Duodenal mucosa (tissue), 2 donors: ENCODE measurements around the gene KLHDC7B.

ENCODE experiments used
- H3K27ac ChIP-seq: one replicate; pipeline ENCODE4 v1.7.0; 2013; ENCODE audit warnings: low read depth, low read length
- H3K27me3 ChIP-seq, 2 donors: one replicate each; pipeline ENCODE4 v1.7.0; 2013; ENCODE audit warnings: low read length in 2 of 2, control low read depth in 1 of 2; ENCODE audit not compliant: insufficient read depth in 2 of 2, control insufficient read depth in 1 of 2
- H3K36me3 ChIP-seq, 2 donors: one replicate each; pipeline ENCODE4 v1.7.0; 2013; ENCODE audit warnings: low read length in 2 of 2, control low read depth in 1 of 2; ENCODE audit not compliant: insufficient read depth in 2 of 2, control insufficient read depth in 1 of 2
- H3K4me1 ChIP-seq, 2 donors: one replicate each; pipeline ENCODE4 v1.7.0; 2013; ENCODE audit warnings: low read length in 2 of 2, control low read depth in 1 of 2; ENCODE audit not compliant: insufficient read depth in 2 of 2, control insufficient read depth in 1 of 2
- H3K4me3 ChIP-seq, 2 donors: one replicate each; pipeline ENCODE4 v1.7.0; 2013; ENCODE audit warnings: low read length in 2 of 2, low read depth in 1 of 2
- H3K9ac ChIP-seq, 2 donors: one replicate each; pipeline ENCODE4 v1.7.0; 2013; ENCODE audit warnings: low read length in 2 of 2, low read depth in 1 of 2
- H3K9me3 ChIP-seq, 2 donors: one replicate each; pipeline ENCODE4 v1.7.0; 2013; ENCODE audit warnings: low read length in 2 of 2, control low read depth in 1 of 2; ENCODE audit not compliant: control insufficient read depth in 1 of 2

KLHDC7B gene

DNA sequence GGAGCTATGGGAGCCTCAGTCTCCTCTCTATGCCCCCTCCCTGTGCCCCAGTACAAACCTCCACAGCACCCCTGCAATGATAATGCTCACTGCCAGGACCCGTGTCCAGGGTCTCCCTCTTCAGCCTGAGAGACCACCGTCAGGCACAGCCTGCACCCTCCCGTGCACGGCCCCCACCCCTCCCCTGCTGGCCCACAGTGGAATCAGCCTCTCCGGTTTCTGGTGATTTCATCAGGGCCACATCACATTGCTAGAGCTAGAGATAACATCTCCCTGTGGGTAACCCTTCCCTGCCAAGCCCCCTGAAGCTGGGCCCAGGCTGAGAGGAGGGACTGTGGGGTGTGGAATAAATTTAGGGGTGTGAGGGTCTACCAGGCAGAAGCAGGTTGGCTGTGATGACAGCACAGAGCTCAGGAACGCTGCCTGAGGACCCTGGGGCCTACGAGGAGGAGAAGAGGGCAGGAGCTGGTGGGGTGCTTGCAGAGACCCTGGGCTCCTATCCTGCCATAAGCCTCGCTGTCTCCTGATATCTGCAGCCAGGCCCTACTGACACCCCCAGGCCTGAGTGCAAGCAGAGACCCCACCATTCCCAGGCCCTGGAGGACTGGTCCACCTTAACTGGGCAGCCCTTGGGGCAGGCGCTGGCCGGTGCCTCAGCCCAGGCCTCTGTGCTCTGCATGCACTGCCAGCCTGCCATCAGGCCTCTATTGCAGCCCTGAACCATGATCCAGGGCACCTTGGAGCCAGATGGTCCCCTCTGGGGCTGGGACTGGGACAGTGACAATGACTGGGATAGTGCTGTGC is at the start of gene KLHDC7B:
Gene KLHDC7B (plus strand): TSS at position 378 of the 804 bp plus-strand sequence. CDS start 345 bp downstream, at position 723.
- Histone ChIP-seq H3K9ac (peak within 1 kb of the TSS; percentile 12 to 44), H3K27me3 (peaks cover 0 to 6% of the 10 kb centered on the region in 2 donors), H3K9me3 (no peaks in the 10 kb centered on the region), H3K27ac (peak within 1 kb of the TSS; percentile 39), H3K4me3 (peak within 1 kb of the TSS in 1 of 2 donors; percentile 12), H3K36me3 (no peaks in the 10 kb centered on the region), H3K4me1 (peaks cover 23 to 24% of the 10 kb centered on the region in 2 donors)

DNA sequence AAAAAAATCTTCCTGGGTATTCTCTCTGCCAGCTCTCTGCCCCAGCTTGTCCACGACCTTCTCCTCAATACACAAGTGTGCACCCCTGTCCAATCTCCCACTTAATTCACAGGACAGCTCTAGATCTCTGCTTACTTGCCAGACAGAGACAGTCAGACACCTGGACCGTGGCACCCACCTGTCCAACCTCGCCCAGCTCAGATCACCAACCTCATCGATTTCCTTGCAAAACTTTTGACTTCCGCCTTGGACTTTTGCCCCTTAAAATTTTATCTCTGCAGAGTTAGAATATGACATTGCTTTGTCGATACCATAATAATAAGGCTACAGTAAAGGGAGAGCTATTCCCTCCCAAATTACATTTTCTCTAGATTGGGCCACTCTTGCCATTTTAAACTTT is 48.6 kb upstream of the KLHDC7B start:
- Histone ChIP-seq H3K9me3 (no peaks in the 10 kb centered on the region), H3K27ac (no peak overlapping the region)

DNA sequence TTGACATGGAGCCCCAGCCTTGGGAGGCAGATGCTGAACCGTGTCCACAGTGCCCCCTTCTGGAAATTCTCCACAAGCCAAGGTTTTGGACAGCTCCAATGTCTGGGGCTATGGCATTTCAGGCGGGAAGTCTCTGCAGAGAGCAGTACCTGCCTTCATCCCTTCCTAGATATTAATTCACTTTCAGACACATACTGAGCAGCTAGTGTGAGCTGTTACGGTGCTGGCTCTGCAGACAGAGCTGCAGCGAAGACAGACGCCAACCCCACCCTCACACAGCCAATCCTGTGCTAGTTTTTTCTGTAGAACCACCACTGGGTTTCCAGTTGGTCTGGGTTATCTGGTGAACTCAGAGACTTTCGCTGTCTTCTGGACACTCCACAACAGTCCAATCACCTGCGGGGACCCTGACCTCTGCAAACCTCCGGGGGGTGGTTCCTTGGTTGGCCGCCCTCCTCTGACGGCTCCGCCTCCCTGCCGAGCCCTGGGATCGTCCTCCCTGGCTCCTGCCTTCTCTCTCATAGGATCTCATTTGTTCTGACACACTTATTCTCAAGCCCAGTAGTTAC is 47.3 kb upstream of the KLHDC7B start:
- H3K27me3 ChIP-seq, result no peaks in the 10 kb centered on the region
- H3K4me3 ChIP-seq, result no peak overlapping the region
- H3K36me3 ChIP-seq, result peaks cover 6 to 8% of the 10 kb centered on the region in 2 donors
- H3K9ac ChIP-seq, result no peak overlapping the region
- peaks cover 11 to 15% of the 10 kb centered on the region in 2 donors for H3K4me1 ChIP-seq
- H3K27ac ChIP-seq, result no peak overlapping the region
- no peaks in the 10 kb centered on the region for H3K9me3 ChIP-seq

More for the DNA sequence above, 48.6 kb upstream of the KLHDC7B start:
- Histone ChIP-seq H3K9ac (no peak overlapping the region), H3K4me3 (no peak overlapping the region), H3K36me3 (no peaks in the 10 kb centered on the region), H3K4me1 (peaks cover 11 to 15% of the 10 kb centered on the region in 2 donors), H3K27me3 (no peaks in the 10 kb centered on the region)

DNA sequence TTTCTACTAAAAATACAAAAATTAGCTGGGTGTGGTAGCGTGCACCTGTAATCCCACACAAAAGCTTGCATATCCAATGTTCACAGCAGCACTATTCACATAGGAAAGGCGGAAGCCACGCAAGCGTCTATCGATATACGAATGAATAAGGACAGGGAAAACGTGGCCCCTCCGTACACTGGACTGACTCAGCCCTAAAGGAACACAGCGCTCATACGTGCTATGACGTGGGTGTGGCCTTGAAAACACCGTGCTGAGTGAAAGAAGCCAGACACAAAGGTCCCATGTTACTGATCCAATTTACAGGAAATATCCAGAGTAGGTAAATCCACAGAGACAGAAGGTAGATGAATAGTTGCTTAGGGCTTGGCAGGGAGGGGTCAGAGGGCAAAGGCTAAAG is 45.2 kb upstream of the KLHDC7B start:
- no peak overlapping the region for H3K27ac ChIP-seq
- H3K4me1 ChIP-seq, result peaks cover 11 to 15% of the 10 kb centered on the region in 2 donors
- no peak overlapping the region for H3K9ac ChIP-seq
- no peak overlapping the region for H3K4me3 ChIP-seq
- no peaks in the 10 kb centered on the region for H3K27me3 ChIP-seq
- H3K9me3 ChIP-seq, result no peaks in the 10 kb centered on the region
- H3K36me3 ChIP-seq, result peaks cover 6 to 15% of the 10 kb centered on the region in 2 donors

DNA sequence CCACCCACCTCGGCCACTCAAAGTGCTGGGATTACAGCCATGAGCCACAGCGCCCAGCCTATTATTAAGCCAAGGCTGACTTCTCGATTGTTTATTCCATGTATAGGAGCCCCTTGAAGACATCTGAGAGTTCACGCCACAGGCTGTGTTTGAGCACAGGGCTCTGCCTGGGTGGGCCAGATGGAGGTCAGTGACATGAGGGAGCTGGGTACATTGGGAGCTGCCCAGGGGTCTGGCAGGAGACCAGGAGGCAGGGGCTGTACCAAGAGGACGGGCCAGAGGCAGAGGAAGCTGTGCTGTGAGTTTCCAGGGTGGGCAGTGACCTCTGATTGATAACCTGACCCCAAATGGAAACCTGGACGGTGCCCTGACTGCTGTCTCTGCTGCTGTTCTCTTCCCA is 43.6 kb upstream of the KLHDC7B start:
- Histone ChIP-seq H3K27me3 (no peaks in the 10 kb centered on the region), H3K4me1 (peaks cover 11 to 28% of the 10 kb centered on the region in 2 donors), H3K36me3 (peaks cover 6 to 21% of the 10 kb centered on the region in 2 donors), H3K9me3 (no peaks in the 10 kb centered on the region), H3K9ac (no peak overlapping the region), H3K4me3 (no peak overlapping the region), H3K27ac (no peak overlapping the region)

DNA sequence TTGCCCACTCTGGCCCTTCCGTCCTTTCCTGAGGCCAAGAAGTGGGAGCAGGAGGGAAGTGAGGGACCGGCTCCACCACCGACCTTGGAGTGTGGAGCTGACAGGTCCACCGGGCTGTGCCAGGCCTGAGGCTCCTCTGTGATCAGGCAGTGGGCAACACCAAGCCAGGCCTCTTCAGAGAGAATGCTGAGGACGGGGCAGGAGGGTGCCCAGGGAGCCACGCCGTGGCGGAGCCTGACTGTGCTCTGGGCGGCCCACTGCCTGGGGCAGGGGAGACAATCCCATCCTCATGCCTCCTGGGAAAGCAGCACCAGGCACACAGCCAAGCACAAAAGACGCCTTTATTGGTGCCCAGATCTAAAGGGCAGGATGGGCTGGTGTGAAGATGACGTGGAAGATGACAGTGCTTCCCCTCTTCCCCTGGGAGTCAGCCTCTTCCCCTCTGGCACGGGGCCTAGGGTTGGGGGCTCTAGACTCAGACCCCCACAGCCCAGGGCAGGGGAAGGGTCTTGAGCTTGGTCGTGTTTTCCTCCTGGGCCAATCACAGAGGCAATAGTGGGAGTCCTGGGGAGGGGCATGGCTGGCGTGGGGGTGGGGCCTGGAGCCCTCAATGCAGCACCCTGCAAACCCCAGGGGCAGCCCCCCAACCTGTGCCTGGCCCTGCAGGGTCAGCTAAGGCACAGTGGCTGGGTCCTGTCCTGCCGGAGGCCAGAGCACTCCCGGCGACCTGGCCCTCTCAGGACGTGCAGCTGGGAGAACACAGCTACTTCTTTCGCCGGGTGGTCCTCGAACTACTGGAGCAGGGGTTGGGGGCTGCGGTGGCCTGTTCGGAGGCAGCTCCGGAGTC is 42.8 kb upstream of the KLHDC7B start:
- Histone ChIP-seq H3K9me3 (no peaks in the 10 kb centered on the region), H3K36me3 (peaks cover 6 to 21% of the 10 kb centered on the region in 2 donors), H3K27ac (no peak overlapping the region), H3K4me1 (peaks cover 8 to 23% of the 10 kb centered on the region in 2 donors), H3K9ac (no peak overlapping the region), H3K4me3 (no peak overlapping the region), H3K27me3 (no peaks in the 10 kb centered on the region)

DNA sequence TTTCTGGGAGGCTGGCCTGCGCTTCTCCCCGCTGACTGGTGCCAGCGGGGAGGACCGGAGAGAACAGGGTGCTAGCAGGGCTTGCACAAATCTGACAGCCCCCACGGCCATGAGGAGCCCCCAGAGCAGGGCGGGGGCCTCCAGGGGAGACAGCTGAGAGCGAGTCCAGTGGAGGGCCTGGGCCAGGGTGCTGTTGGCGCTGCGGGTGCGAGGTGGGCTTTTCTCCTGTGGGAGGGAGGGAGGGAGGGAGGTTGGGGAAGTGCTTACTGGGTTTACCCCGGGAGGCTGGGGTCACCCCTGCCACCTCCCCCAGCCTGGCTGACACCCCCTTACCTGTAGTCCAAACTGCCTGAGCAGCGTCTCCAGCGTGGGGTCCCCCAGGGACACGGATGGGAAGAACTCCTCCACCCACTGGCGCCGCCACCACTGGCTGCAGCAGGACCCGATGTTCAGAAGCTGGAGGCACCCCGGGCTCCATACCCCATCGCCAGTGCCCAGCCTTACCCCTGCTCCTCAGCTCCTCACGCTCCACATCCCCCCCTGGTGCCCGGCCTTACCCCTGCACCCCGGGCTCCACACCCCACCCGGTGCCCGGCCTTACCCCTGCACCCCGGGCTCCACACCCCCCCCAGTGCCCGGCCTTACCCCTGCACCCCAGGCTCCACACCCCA is 42.1 kb upstream of the KLHDC7B start:
- no peak overlapping the region for H3K27ac ChIP-seq
- no peaks in the 10 kb centered on the region for H3K9me3 ChIP-seq
- no peak overlapping the region for H3K4me3 ChIP-seq
- H3K9ac ChIP-seq, result no peak overlapping the region
- no peaks in the 10 kb centered on the region for H3K27me3 ChIP-seq
- peaks cover 6 to 21% of the 10 kb centered on the region in 2 donors for H3K36me3 ChIP-seq
- H3K4me1 ChIP-seq, result peaks cover 2 to 18% of the 10 kb centered on the region in 2 donors

DNA sequence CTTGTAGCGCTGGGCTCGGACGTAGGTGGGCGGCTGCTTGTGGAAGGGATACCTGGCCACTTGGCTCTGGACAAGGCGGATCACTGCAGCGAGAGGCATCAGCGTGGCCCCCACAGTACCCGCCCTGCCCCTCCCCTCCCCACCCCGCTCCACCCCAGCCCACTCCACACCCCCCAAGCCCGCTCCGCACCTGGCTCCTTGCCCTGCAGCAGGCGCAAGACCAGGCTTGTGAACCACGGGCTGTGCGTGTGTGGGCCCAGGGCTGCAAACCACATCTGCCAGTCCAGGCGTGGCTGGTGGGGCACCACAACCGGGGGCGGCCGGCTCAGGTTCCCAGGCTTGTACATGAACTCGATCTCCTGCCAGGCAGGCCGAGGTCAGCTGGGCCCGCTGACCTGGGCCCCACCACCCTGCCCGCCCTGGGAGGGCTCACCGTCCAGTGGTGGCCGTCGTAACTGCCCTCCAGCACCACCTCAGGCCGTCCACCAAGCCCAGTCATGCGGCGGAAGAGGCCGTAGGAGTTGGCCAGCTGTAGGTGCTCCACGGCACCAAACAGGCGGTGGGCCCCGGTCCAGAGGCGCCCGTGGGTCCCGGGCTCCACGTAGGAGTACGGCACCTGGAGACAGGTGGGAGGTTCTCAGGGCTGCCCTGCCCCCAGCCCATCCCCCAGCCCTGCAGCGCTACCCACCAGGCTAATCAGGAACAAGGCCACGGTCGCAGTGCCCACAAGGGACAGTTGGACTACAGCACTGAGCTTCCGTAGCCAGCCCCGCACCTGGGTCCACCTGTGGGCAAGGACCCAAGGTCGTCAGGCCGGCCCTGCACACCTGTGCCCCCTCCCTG is 41.1 kb upstream of the KLHDC7B start:
- Histone ChIP-seq H3K9me3 (no peaks in the 10 kb centered on the region), H3K9ac (no peak overlapping the region), H3K27ac (no peak overlapping the region), H3K4me3 (no peak overlapping the region), H3K36me3 (peaks cover 6 to 21% of the 10 kb centered on the region in 2 donors), H3K4me1 (peaks cover 10 to 27% of the 10 kb centered on the region in 2 donors), H3K27me3 (no peaks in the 10 kb centered on the region)

DNA sequence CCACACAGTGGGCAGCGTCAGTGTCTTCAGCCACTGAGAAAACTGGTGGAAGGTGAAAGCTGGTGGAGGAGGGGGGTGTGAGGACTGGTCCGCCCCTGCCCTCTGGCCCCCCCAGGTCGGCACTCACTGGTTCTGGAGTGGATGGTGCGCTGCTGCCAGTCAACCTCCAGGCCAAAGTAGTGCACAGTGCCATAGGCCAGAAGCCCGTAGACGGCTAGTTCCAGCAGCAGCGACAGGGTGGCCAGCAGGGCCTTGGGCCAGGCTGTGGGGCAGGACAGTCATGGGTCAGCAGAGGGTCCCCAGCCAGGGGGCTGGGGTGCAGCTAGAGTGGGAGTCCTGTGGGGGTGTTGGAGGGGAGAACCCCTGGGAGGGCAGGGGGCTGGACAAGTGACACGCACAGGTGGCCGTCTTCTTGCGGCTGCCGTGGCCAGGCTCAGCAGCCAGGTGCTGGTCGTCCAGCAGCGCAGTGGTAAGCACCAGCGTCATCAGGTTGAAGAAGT is 40.4 kb upstream of the KLHDC7B start:
- Histone ChIP-seq H3K4me3 (no peak overlapping the region), H3K27ac (no peak overlapping the region), H3K36me3 (peaks cover 6 to 21% of the 10 kb centered on the region in 2 donors), H3K4me1 (peaks cover 10 to 27% of the 10 kb centered on the region in 2 donors), H3K9me3 (no peaks in the 10 kb centered on the region), H3K9ac (no peak overlapping the region), H3K27me3 (no peaks in the 10 kb centered on the region)
